HUDEP-2 (cell line): ENCODE data around the gene PALB2.
"Not testable (repeated sequence)": the region's sequence is repeated elsewhere in the genome, so short reads cannot be mapped to it uniquely, and the experiment has no call there.

Experiments used
- DNase-seq, 76 experiments: peaks; one replicate each; lab custom pipeline; 2025; ENCODE audit not compliant: unreplicated experiment in 76 of 76; lab: John Stamatoyannopoulos, UW

PALB2 gene

DNA sequence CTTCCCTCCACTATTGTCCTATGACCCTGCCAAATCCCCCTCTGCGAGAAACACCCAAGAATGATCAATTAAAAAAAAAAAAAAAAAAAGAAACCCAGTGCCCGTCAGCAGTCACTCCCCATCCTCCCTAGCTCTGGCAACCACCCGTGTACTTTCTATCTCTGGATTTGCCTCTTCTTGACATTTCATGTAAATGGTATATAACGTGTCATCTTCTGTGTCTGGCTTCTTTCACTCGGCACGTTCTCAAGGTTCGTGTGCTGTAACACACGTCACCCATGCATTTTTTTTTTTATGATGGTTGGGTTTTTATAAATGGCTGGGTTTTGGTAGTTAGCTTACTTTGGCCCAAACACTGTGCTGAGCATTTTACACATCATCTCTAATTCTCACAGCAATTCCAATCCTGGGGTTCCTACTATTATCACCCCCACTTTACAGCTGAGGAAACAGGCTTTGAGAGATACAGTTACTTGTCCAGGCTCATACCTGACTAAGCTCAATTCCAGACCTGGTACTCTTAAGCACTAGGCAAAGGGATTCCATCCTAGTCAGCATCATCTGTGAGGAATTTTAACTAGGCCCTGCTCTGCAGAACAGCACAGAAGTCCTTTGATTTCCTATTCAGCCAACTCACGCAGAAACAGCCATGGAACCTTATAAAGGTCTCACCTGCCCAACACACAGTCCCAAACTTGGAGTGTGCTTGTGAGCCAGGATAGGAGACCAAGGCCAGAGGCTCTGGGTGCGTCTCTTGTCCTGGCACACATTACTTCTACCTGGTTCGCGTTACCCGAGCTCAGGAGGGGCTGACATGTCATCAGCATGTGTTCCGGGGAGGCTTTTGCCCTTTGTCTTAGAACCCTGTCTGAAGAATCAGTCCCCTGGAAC lies 56.7 kb downstream of the PALB2 start:
- DNase-seq, result no peak

DNA sequence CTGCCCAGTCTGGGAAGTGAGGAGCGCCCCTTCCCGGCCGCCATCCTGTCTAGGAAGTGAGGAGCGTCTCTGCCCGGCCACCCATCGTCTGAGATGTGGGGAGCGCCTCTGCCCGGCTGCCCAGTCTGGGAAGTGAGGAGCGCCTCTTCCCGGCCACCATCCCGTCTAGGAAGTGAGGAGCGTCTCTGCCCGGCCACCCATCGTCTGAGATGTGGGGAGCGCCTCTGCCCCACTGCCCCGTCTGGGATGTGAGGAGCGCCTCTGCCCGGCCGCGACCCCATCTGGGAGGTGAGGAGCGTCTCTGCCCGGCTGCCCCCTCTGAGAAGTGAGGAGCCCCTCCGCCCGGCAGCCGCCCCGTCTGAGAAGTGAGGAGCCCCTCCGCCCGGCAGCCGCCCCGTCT lies 57.8 kb downstream of the PALB2 start:
- DNase-seq, result not testable (repeated sequence)

DNA sequence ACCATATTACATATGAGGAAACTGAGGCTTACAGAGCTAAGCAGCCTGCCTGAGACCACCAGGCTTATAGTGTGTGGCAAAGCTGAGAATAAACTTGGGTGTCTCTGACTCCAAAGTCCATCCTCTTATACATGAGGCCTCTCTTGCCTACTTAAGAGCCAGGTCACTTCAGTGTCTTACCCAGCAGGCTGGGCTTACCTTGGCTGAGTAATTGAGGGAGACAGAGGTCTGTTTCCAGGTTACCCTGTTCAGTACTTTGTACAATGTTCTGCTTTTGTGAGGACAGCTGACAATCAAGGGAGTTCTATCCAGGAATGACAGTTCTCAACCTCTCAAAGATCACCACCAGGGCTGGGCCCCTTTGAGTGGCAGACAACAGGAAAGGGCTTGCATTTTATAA lies 59.3 kb downstream of the PALB2 start:
- DNase-seq, result no peak

DNA sequence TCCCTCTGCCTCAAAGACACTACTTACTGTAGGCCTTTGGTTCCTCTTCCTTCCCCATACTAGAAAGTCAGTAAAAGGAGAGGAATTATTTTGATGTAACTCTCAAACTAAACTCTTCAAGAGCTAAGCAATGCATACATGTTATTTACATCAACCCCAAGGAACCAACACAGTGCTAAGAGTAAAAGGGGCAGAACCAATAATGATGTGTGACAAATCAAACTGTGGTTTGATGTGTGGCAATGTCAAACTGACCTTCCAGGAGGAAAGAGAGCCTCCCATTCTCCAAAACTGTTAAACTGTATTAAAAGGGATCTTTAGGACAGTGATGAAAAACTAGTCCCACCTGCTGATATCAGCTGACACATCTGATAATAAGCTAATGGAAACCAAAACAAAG lies 60.7 kb downstream of the PALB2 start:
- DNase-seq, result no peak

DNA sequence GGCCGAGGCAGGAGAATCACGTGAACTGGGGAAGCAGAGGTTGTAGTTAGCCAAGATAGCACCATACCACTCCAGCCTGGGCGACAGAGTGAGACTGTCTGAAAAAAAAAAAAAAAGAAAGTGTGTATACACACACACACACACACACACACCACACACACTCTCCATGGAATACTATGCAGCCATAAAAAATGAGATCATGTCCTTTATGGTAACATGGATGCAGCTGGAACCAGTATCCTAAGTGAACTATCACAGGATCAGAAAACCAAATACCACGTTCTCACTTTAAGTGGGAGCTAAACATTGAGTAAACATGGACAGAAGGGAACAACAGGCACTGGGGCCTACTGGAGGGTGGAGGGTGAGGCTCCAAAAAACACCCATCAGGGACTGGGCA lies 61.7 kb downstream of the PALB2 start:
- DNase-seq, result no peak

DNA sequence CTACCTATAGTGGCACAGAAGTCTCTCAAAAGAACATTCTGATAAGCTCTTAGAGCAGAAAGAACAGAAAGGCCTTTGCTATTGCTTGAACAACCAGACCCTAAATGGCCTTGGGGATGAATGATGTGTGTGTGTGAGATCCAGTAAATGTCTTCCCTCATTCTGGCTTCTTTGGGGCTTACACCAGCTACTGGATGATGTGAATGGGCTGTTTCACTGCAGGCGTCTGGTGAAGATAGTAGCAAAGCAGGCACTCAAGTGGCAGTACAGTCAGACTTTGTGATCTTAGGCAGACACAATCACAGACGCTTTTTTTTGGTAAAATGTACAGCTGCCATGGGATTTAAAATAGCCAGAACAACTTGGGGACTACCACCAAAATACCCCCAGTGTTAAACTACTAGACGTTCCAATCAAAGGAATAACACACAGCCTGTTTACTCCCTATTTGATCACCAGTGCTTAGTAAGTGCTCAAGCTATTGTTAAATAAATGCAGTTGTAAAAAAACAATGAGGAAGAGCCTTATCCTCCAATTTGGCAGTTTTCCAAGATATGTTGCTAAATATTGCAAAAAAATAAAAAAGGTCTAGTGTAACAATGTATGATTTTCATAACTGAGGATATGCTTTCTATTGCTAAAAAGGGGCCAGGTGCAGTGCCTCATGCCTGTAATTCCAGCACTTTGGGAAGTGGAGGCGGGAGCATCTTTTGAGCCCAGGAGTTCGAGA lies 62.8 kb downstream of the PALB2 start:
- no peak for DNase-seq

DNA sequence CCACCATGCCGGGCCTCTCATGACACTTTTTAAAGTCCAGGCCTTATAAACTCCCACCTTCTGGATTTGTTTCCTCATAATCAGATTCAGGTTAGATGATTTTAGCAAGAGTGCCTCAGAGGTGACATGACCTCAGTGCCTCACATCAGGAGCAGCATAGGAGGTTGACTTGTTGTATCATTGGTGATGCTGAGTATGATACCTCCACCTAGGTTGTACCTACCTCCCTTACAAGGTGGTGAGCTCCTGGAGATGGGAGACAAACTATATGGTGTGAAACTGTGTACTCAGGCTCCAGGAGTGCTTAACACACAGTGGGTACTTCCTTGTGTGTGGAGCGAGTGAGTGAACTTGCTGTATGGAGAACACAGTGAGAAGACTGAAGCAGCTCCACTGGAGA lies 63.6 kb downstream of the PALB2 start:
- no peak for DNase-seq

DNA sequence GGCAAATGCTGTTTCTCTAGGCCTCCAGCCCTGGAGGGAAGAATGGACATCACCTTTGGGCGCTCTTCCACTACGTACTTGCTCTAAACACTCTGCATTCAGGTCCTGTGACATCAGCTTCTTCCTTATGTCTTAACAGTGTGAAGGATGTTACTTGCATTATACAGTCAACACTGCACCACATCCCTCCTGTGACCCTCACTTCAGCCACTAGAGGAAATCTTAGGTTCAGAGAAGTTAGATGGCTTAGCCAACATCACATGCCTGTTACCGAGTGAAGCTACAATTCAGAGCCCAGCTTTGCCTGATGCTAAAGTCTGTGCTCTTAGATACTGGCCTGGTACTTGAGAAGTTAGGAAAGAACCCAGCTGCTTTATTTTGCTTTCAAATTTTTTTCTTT lies 65.3 kb downstream of the PALB2 start:
- DNase-seq, result no peak

DNA sequence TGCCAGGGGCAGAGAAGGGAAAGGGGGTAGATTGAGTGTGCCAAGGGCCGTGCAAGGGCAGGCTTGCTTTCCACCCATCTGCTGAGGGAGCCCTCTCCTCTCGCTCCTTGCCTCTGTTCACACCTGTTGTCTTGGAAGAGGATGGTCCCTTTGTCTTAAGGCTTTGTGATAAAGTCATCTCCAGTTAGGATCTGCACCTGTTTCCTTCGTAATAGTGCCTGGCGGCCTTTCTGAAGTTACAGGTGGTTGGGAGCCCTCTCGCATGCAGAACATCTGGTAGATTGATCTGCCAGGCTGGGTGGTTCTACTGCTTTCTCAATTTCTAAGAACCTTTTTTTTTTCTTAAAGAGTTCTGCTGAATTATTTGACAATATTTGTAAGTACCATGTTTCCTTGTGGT lies 67.3 kb downstream of the PALB2 start:
- DNase-seq, result no peak

DNA sequence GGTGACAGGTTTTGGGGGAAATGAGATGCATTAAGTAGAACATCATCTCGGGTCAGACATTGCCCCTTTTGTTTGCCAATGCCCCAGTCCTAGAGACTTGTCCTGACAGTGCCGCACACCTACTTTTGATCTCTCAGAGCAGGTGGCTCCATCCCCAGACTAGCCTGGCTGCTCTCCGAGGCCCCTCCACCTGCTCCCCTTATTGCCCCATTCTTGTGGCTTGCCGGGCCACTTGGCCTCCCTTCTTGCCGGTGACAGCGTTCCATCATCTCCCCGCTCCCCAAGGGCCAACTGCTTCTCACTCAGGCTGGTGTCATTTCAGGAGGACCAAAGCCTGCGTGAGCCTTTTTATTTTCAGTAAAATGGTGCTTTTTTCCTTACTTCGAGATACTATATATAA lies 68.7 kb downstream of the PALB2 start:
- DNase-seq, result no peak

DNA sequence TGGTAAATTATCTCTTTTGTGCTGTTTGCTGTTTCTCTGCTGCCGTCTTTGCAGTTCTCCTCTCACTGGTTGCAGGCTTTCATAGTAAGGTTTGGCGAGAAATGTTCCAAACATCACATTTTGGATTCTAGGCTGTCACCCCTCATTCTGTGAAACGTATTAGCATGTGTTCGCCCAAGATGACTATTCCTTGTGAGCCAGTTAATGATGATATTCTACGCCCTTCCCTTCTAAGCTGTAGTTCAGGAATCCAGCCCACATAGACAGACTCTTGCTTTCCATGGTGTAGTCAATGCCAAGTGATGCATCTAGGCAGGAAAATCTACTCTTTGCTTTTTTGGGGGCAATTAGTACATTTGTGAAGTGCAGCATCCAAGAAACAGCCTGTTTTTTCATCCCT lies 69.2 kb downstream of the PALB2 start:
- no peak for DNase-seq

DNA sequence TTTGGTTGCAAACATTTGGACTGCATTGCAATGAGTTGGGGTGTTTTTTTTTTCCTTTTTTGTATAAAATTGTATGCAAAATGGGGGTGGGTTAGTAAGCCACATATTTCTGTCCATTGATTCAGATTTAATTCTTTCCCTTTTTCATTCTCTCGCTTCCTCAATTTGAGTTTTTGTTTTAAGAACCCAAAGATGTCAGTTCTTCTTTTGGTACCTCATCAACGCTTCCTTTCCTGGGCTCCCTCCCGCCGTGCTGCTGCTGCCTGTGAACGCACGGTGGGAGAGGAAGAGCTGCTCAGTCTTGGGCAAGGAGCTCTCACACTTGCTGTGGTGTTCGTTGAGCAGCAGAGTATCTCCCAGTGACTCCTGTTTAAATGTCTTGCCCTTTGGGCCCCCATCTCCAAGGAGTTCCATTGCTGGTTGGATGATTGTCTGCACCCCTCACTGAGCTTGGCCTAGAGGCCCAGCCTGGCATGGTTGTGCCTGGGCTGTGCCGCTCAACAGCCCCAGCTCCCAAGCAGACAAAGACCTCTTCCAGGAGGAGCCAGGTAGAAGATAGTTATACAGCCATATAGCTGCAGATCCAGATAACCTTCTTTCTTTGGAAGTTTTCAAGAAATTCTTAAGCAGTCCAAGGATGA lies 70.0 kb downstream of the PALB2 start:
- DNase-seq, result no peak

DNA sequence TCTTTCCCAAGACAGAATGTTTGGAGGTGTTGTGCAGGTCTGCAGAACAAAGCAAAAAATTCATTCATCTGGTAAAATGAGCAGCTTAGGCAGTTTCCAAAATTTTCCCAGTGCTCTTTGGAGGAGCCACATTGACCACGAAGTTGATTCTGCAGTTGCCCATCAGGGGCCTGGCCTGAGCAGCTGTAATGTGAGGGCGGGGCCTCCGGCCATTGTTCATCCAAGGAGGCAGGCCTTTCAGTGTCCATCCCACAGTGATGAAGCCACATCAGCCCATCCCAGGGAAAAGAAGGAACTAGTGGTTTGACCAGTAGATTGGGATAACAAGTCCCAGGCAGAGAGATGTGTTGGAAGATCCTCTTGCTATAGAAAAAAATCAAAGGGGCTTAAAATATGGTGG lies 73.5 kb downstream of the PALB2 start:
- DNase-seq, result no peak

DNA sequence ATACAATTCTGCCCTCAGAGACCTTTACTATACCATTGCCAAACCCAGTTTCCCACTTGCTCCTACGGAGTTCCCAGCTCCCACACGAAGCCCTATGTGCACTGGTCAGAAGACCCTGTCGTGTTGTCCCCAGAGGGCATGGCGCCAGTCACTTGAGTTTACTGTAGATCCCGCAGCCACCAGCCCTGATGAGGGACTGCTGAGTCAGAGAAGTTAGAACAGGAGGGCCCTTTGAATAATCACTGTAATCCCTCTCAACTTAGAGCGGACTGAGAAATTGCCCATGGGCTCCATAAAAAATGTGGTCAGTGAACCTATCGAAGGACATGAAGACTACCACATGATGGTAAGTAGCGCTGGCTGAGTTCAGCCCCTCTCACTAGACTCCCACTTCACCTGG lies 74.4 kb downstream of the PALB2 start:
- DNase-seq, result no peak

DNA sequence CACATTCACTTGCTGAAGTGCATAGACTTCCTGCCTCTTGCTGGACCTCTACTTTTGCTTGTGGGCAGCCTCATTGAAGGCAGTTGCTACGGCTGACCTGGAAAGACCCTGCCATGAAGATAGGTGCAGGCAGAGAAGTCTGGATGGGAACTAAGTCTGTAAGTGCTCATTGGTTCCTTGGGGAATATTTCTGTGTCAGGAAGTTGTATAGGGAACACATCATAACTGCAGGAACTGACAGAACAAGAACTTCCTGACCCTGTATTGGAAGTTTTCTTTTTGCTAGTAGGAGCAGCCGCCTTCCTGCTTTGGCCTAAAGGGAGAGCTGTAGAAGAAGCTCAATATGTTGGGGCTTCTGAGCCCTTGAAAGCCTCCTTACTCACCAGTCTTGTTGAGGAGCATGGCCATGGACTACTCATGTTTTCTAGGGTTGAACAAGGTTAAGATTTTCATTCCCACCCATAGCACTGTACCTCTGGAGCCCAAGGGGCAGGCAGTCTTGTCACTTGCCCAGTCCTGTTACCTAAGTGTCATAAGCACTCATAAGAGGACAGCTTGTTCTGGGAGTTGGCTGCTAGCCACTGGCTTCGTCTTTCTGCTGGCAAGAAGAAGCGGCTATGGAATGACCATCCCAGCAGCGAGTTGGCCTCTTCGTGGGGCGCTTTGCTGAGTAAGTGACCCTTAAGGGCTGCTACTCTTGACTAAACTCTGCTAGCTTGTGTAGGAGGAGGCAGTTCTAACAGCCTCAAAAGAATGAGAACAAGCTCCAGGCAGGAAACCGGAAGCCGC lies 76.3 kb downstream of the PALB2 start:
- no peak for DNase-seq

DNA sequence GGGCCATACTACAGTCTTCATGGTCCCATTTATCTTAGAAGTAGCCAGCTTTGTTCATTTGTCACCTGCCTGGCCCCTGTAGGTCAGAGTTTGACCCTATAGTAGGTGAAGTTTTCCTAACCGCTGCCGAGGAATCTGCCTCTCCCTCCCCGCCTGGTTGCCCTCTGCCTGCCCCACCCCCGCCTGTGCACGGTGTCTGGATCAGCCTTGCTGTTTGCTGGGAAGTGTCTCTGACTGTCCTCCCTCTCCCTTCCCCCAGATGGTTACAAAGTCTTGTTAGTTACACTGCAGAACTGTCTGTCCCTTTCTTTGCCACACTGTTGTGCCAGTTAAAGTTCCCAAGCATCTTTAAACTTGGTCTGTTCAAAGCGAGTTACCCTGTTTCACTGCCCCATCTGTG lies 77.9 kb downstream of the PALB2 start:
- DNase-seq, result no peak

DNA sequence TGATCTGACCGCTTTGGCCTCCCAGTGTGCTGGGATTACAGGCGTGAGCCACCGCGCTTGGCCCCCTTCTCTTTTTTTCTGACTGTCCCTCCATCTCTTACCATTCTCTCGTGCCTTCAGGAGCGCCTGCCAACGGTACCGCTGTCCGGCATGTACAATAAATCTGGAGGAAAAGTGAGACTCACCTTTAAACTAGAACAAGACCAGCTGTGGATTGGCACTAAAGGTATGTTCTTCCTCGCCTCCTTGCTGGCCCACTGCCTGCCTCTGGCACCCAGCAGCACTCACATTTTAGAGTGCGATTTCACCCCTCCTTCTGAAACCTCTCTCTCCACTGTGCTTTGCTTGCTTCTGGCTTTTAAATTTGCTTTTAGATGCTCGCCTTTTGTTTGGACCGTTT lies 78.6 kb downstream of the PALB2 start:
- DNase-seq, result no peak

DNA sequence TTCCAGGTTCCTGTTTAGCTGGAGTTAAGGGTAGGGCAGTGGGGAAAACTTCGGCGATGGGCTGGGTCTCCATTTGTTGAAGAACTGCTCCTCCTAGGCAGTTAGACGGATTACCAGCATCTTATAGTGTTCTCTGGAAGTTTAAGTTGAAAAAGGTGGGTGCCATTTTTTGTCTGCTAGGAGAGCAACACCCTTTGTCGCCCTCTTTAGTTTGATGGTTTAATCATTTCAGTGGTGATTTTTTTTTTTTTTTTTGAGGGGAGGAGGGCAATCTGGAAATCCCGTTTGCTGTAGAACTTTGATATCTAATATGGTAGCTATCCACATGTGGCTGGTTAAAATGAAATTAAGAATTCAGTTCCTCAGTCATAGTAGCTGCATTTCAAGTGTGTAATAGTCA lies 79.5 kb downstream of the PALB2 start:
- DNase-seq, result no peak

DNA sequence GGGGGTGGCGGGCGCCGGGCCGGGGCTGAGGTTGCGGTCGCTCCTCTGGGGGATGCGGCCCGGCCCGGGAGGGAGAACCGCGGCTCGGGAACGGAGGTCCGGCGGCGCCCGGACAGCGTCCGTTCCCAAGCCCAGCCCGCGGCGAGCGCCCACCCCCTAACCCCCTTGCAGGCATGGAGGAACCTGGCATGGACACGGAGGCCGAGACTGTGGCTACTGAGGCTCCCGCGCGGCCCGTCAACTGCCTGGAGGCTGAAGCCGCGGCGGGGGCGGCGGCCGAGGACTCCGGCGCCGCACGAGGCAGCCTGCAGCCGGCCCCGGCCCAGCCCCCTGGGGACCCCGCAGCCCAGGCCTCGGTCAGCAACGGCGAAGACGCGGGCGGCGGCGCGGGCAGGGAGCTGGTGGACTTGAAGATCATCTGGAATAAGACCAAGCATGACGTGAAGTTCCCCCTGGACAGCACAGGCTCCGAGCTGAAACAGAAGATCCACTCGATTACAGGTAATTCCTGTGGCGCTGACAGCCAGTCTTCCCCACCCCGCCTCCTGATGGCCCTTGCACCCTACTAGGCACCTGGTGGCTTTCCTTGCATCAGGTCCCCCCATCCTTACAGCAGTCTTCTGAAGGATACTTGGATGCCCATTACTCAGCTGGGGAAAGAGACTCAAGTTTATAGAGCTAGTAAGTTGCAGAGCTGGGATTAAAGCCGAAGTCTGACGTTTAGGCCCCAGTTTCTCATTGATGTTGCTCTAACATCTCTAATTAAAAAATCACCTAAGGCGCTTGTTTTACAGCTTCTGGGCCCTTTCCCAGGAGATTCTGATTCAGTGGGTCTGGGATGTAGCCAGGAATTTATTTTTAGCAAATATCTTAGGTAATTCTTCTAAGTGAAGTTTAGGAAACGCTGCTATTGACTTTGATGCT lies 83.1 kb downstream of the PALB2 start:
- peak in 3 of 76 experiments; percentile 19 to 33 (median 20) for DNase-seq
